Fibroblast of skin of left biceps (primary cell): ENCODE measurements around the gene ATOH8.

Experiments used
- DNase-seq, 2 experiments: peaks; one replicate each; pipeline ENCODE4 v3.0.0-alpha.2; 2013; ENCODE audit warnings: low read depth in 2 of 2

Gene ATOH8

GRCh38 chr2:85800586-85800985, 46.8 kb downstream of the ATOH8 start:
- DNase-seq, result no peak

DNA sequence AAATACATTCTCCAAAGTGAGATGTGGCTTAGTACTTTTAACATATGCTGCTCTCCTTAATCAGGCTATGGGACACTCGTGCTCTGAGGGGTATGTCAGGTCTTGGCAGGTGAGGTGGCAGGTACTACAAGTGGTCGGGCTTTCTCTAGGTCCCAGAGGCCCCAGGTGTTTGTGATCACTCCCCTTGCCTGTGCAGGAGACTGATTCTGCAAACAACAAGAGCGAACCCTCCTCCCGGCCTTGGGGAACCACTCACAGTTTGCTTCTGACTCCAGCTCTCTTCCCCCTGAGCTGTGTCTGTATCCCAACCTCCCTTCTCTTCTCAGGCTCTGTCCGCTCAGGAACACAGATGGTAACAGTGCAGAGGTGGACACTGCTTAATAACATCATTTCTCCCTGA, 48.1 kb downstream of the ATOH8 start:
- no peak for DNase-seq

DNA sequence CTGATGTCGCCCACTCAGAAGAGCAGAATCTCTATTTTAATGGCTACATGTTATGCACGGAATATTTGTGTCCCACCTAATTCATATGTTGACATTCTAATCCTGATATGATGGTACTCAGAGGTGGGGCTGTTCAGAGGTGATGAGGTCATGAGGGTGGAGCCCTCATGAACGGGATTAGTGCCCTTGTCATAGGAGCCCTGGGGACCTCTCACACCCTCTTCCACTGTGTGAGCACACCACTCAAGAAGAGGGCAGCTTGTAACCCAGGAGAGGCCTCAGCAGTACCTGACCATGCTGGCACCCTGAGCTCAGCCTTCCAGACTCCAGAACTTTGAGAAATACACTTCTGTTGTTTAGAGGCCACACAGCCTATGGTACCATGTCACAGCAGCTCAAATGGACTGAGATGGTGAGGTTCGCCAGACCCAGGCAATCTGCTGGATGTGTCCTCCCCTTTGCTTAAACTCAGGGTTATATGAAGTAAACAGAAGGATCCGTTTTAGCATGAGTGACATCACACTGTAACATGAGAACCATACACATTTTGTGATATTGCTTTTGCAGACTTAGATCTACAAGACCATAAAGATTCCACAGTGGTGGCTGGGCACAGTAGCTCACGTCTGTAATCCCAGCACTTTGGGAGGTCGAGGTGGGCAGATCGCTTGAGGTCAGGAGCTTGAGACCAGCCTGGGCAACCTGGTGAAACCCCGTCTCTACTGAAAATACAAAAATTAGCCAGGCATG, 48.7 kb downstream of the ATOH8 start:
- no peak for DNase-seq

DNA sequence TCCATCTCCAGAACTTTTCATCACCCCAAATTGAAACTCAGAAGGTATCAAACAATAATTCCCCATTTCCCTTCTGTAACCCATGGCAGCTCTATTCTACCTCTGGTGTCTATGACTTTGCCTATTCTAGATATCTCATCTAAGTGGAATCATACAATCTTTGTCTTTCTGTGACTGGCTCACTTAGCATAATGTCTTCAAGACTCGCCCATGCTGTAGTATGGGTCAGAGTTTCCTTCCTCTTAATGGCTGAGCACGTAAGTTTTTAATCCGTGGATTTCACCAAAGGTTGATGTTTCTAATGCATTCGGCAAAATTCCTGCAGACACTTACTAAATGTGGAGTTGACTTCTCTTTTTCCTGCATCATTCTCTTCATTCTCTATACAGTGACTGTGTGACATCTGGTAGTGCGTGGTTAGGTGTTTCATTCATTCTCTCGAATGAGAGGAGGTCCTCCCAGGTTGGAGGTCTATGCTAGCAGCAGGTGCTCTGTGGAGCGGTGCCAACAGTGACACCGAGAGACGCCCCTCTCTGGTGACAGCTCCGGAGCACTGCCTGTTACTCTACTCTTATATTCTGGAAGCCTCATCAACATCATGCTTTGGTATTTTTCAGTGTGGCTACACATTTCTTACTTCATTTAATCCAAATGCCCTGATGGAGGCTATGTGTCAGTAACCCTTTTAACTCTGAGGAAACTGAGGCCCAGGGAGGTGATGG, 50.1 kb downstream of the ATOH8 start:
- no peak for DNase-seq

DNA sequence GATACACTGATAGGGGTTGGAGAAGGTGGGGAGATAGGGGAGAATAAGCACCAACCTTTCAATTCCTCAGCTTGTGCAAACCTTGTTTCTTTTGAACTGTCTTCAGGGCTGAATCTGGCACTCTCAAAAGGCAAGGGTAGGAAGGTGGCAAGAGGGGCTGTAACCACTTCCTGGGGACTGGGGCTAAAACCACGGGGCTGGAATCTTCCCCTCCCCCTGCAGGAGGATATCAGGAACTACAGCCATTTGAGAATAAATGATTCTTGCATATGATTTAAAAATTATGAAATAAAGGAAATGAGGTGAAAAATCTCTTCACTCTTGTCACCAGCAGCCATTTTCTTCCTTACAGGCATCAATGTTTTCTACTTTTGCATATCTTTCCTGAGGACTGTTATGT, 50.8 kb downstream of the ATOH8 start:
- no peak for DNase-seq

DNA sequence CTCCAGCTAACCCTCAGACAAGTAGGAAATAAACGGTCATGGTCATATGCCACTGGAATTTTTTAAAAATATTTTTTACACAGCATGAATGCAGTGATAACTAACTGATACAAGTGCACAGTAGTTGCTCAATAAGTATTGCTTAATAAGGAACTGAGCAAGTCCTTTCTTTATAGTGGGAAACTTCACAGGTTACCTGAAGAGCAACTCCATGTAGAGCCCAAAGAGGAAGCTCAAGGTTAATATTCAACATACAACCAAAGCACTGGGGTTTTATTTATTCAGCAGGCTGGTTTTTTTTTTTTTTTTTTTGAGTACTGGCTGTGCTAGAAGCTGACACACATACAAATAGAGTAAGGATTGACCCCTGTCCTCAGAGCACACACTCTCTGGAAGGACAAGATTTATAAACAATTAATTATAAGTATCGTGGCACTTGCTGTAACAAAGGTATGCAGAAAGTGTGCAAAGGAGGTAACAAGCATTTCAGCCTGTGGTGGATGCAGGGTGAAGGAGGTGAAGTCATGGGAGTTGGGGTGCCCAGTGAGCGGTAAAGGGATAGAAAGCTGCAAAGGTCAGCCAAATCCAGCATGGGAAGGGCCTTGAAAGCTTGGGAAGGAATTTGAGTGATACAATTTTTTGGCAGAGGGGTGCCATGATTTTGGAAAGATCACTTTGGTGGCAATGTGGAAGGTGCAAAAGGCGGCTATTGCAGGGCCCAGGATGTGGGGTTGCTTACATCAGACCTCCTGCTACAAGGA, 52.7 kb downstream of the ATOH8 start:
- DNase-seq, result no peak

GRCh38 chr2:85807756-85808155, 54.0 kb downstream of the ATOH8 start:
- DNase-seq, result no peak

GRCh38 chr2:85810371-85811179, 56.8 kb downstream of the ATOH8 start:
- no peak for DNase-seq

DNA sequence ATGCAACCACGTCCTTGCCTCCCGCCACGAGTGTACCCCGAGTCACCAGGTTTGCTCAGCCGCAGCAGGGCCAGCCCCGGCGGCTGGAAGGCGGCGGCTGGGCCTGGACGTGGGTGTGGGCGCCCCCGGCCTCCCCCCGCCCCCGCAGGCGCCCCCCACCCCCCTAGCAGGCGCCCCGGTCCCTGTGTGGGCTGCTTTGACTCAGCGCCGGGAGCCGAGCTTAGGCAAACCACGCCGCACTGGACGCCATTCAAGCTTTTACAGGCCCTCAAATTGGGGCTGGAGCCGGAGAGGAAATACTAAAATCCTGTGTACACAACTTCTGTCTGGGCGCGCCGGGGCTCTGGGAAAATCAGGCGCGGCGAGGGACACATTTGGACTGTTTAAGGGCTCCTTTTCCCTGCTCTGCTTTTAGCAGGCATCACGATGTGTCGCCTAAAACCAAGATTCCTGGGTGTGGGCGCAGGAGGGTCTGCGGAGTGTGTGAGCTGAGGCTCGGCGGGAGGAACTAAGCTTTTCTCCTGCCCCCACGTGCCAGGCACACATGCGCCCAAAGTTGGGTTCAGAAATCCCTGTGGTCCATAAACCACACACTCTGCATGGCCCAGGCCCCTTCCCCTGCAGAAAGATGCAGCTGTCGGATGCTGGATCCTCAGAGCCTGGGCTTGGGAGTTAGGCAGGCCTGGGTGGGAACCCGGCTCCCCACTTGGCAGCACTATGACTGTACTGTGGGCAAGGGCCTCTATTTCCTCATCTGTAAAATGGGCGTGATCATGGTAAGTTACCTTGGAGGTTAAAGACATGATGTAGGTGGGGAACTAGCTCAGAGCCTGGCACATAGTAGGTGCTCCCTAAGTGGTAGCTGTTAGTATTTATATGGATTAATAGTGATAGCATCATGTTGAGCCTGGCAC, 57.6 kb downstream of the ATOH8 start:
- DNase-seq, result peak; percentile 47 to 53

DNA sequence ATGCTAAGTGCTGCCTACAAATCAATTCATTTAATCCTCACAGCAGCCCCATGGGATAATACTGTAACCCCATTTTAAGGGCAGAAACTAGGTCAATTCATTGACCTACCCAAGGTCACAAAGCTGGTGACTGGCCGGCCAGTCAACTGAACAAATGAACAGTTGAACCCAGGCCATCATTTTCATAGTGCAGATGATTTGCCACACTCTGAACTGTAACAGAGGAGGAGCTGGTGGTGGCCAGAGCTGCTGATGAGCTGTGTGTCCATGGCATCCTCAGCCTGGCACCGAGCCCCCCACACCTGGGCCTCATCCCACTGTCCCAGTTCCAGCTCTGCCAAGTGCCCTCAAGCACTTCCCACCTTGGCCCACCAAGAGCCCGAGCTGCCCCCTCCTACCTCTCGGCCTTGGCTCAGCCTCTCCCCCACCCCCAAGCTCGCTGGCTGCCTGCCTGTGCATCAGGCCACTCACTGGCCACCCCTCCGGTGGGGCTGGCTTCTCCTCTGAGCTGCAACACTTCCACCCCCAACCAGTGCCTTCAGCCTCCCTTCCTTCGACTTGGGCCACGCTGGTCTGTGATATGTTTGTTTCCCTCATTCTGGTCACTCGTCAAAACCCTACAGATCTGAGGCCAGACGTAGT, 58.4 kb downstream of the ATOH8 start:
- no peak for DNase-seq

- DNase-seq, result no peak
These were observed 59.6 kb downstream of the ATOH8 start for GRCh38 chr2:85813211-85813981.

GRCh38 chr2:85813982-85814801, 60.4 kb downstream of the ATOH8 start:
- peak in 1 of 2 experiments; percentile 45 for DNase-seq

- DNase-seq, result no peak
These were observed 61.2 kb downstream of the ATOH8 start for GRCh38 chr2:85814802-85815550.

DNA sequence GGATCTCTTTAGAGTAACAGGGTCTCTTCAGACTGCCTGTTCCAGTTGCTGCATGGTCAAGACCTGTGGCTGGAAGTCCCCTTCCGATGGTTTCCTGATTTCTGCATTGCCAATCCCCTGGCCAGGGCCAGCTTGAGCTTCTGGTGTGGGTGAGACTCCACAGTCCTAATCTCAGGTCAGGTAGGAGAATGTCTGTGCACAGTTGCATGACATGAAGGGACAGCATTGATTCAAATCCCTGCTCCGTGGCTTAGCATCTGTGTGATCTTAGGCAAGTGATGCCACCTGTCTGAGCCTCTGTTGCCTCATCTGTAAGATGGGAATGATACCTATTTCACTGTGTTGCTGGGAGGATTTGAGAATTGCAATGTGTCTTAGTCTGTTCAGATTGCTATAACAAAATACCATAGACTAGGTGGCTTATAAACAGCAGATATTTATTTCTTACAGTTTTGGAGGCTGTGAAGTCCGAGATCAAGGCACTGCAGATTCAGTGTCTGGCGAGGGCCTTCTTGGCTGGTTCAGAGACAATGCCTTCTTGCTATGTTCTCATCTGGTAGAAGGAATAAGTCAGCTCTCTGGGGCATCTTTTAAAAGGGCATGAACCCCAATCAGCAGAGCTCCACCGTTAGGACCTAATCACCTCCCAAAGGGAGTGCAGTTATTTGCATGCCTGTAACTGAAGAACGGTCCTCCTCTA, 66.2 kb downstream of the ATOH8 start:
- DNase-seq, result no peak

DNA sequence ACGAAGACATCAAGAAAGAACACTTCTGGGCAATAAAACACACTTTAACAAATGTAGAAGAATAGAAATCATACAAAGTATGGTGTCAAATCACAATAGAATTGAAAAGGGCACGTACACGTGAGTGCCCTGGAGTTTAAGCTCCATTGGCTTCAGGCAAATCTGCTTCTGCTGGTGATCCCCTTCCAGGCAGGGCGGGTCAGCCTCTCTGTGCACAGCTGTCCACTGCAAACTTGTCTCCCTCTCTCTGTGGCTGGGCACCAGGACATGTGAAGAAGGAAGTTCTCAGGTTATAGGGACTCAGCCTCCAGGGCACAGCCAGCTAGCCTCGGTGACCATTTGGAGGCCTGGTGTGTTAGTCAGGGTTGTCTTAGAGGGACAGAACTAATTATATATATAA, 69.0 kb downstream of the ATOH8 start:
- DNase-seq, result no peak

DNA sequence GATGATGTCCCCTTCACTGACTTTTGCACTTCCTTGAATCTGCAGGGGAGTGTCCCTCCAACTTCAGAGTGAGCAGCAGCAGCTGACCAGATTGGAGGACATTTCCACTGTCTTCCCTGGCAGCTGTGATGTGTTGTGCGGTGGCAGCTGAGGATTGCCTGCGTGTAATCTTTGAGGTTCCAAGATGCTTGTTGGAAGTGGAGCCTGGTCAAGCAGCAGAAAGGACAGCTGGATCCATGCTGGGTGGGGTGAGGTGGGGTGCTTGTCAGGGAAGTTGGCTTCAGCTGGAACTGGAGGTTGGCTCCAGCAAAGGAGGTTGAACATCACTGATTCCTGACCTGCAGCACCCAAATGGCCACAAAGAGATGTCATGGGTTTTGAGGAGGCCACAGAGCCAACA, 70.2 kb downstream of the ATOH8 start:
- no peak for DNase-seq
